H1 (cell line): ENCODE measurements around the gene WFDC12. TPM values are rescaled to one million over a fixed set of nuclear protein-coding genes. Genes with fewer than 3 reads are reported as not detected.

ENCODE experiments used
- CTCF ChIP-seq, 3 experiments: IDR thresholded peaks; 1 replicate in 2 of 3; 2 replicates in 1 of 3; pipeline versions ENCODE4 v1.5.1 to v1.6.1; 2011; ENCODE audit warnings: low read length in 3 of 3, mild to moderate bottlenecking in 3 of 3, inconsistent platforms in 2 of 3, low read depth in 1 of 3, moderate library complexity in 1 of 3; ENCODE audit not compliant: insufficient read depth in 1 of 3; ENCODE audit errors: control extremely low read depth in 1 of 3
- polyA plus RNA-seq, 7 experiments: library from polyadenylated mRNA; depleted of rRNA in 3 of 7; stranded (reverse) in 5 of 7; unstranded in 2 of 7; fragments of >200 nt in 5 of 7; fragments of 200-250 nt in 2 of 7; gene quantifications; 1 replicate in 5 of 7; 2 replicates in 1 of 7; 4 replicates in 1 of 7; pipeline versions ENCODE4 v1.2.1 to v1.2.3, GENCODE V29; 2011 to 2013; ENCODE audit warnings: missing spikeins in 2 of 7, mixed read lengths in 2 of 7
- total RNA-seq: library from RNA; stranded (reverse); fragmentation: NEBNext Ultra II Directional; extraction: Animal tissue kit (Norgen Biotek cat#: 25700); gene quantifications from 2 replicates; pipeline ENCODE4 v1.2.1, GENCODE V29; 2021

WFDC12 gene
- total and polyA plus RNA-seq, 2 of the 8 experiments (the other 6 are each of a cell fraction or from before 2014, with no cell fraction given) = not detected

- peak; percentile 95 to 99 (median 97) for TF ChIP-seq CTCF (IDR thresholded peaks at IDR 0.05; ENCODE audit: control extremely low read depth in 1 of 3, insufficient read depth in 1 of 3, low read depth in 1 of 3, low read length in 3 of 3)
These were observed 14.5 kb upstream of the WFDC12 start (continued) for GRCh38 chr20:45138561-45139300.
